Measurements from ENCODE around the gene ANKRD13B.

ANKRD13B gene

DNA sequence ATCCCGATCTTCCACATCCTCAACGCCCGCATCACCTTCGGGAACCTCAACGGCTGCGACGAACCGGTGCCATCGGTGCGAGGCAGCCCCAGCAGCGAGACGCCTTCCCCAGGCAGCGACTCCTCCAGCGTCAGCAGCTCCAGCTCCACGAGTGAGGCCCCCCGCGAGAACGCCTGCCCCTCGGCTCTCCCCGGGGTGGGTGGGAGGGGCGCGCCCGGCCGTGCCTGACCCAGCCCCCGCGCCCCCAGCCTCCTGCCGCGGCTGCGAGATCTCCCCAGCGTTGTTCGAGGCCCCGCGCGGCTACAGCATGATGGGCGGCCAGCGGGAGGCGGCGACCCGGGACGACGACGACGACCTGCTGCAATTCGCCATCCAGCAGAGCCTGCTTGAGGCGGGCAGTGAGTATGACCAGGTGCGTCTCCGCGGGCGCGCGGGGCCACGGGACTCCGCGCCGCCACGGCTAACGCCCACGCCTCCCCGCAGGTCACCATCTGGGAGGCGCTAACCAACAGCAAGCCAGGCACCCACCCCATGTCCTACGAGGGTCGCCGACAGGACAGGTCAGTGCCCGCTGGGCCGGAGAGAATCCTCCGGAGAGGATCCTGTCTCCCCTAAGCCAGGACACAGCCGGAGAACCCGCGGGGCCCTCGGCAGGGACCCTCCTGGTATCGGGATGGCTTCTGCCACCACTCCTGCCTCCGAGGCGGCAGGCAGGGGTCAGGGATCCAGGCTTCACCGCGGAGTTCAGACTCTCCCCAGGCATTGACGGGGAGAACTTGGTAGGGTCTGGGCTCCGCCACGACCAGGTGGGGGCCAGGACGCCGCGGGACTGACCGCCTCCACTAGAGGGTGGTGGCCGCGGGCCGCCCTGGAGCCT is 19.7 kb downstream of the ANKRD13B start:
- Histone ChIP-seq H3K4me3 (peak overlapping the region in 6 of 7 experiments; percentile 16 to 32 (median 22)), H3K27ac (peak overlapping the region in 3 of 21 experiments; percentile 15 to 22 (median 17))

GRCh38 chr17:29613352-29613837 is 20.5 kb downstream of the ANKRD13B start:
- peak overlapping the region in 6 of 7 experiments; percentile 16 to 32 (median 22) for H3K4me3 ChIP-seq
- H3K27ac ChIP-seq: peak overlapping the region in 5 of 21 experiments; percentile 15 to 63 (median 22)

DNA sequence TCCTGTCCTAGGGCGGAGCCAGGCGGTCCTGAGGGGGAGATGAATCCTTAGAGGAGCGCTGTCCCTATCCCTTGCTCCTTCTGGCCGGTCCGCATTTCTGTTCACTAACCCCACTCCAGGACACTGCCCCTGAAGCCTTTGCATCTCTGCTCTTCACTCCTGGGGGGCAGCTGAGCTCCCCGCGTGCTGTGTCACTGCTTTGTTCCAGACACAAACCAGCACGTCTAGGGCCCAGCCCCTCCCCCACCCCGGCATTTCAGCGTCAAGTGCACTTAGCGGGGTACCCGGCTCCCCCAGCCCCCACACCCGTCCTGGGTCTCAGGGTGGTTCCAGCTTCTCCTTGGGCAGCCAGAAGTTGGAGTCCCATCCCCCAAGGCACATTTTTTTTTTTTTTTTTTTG is 20.9 kb downstream of the ANKRD13B start:
- peak overlapping the region in 2 of 21 experiments; percentile 24 to 63 for H3K27ac ChIP-seq
- H3K4me3 ChIP-seq: peak overlapping the region in 6 of 7 experiments; percentile 16 to 32 (median 22)

DNA sequence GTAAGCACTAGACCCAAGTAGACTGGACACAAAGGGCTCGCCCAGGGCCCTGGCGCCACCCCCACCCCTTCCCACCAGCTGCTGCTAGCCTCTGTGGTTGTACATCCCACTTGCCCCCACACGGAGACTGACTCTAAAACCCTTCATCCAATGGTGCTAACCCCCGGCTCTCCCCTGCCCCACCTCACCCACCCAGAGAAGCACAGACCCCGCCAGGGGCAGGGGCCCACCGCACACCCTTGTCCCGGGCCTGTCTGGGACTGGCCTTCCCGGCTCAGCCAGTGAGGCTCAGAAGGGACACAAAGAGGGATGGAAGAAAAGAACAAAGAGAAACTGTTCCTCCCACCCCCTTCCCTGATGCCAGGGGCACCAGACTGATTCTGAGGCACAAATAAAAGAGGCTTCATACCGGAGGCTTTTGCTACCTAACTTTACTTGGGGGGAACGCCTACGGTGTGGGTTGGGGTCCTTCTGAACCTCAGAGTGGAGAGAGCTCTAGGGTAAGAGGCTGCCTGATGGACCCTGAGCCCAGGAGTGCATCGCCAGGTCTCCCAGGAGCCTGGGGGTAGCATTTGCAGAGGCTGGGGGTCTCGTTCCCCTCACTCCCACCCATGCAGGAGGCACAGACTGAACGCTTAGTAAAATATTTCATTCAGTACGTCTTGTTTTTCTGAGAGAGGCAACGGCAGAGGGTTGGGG is 21.6 kb downstream of the ANKRD13B start:
- Histone ChIP-seq H3K4me3 (peak overlapping the region in 1 of 7 experiments; percentile 35), H3K27ac (peak overlapping the region in 2 of 21 experiments; percentile 3 to 79)

DNA sequence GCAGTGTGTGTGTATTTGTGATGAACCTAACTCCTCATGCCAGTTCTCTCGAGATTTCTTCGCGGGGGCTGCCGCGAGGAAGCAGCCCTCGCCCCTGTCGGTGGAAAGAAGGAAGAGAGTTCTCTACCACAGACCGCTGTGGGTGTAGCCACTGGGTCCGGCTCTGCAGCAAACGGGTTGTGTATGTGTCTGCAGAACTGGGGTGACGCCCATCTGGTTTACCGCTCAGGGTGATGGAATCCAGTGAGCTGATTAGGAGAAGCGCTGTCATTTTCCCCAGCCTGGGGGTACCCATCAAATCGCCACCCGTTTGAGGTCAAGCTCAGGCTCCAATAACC is 22.1 kb downstream of the ANKRD13B start:
- H3K27ac ChIP-seq: peak overlapping the region in 9 of 21 experiments; percentile 3 to 79 (median 53)
- H3K4me3 ChIP-seq: peak overlapping the region; percentile 4 to 44 (median 24)

DNA sequence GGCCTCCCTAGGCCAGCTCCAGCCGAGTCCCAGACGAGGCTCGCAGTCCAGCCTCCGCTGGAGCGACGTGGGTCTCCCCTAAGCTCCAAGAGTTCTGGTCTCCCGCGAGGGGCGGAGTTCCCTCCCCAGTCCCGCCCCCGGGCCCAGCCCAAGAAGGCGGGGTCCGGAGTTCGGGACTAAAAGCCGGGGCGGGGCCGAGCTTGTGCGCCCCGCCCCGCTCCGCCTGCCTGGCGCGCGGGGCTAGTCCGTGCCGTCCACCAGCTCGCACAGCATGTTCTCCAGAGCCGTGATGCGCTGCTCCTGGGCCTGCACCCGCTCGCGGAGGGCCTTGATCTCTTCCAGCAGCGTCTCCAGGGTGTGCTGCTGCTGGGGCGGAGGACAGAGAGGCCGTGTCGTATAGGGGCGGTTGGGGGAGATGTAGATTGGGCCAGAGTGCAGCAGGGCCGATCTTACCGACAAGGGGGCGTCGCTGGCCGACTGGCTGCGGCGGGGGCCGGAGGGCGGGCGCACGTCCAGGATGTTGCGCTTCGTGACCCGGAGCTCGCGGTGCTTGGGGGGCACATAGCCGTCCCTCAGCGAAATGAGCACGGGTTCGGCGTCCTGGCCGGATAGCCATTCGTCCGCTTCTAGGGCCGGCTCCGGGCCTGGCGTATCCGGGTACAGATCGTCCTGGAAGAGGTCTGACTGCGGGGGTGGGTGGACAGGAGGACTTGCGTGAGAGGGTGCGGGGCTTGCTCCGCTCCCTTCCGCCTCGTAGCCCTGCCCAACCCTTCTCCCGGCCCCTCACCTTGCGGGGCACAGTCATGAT is 22.8 kb downstream of the ANKRD13B start:
- Histone ChIP-seq H3K27ac (peak overlapping the region in 9 of 21 experiments; percentile 3 to 79 (median 53)), H3K4me3 (peak overlapping the region; percentile 4 to 44 (median 24))

- H3K4me3 ChIP-seq: peak overlapping the region; percentile 4 to 44 (median 24)
- no peak overlapping the region for H3K27ac ChIP-seq
Measured at GRCh38 chr17:29616300-29617048, 23.5 kb downstream of the ANKRD13B start.

- Histone ChIP-seq H3K4me3 (peak overlapping the region; percentile 10 to 44 (median 30)), H3K27ac (peak overlapping the region in 3 of 21 experiments; percentile 47 to 72 (median 71))
Measured at GRCh38 chr17:29617125-29617480, 24.2 kb downstream of the ANKRD13B start.

GRCh38 chr17:29617481-29618271 is 24.7 kb downstream of the ANKRD13B start:
- peak overlapping the region; percentile 10 to 44 (median 30) for H3K4me3 ChIP-seq
- peak overlapping the region in 12 of 21 experiments; percentile 0 to 72 (median 38) for H3K27ac ChIP-seq

- H3K4me3 ChIP-seq: peak overlapping the region in 5 of 7 experiments; percentile 10 to 44 (median 35)
- H3K27ac ChIP-seq: peak overlapping the region in 3 of 21 experiments; percentile 0 to 71 (median 14)
Measured at GRCh38 chr17:29618272-29619065, 25.5 kb downstream of the ANKRD13B start.

GRCh38 chr17:29619251-29619650 is 26.3 kb downstream of the ANKRD13B start:
- Histone ChIP-seq H3K27ac (no peak overlapping the region), H3K4me3 (no peak overlapping the region)

- Histone ChIP-seq H3K4me3 (no peak overlapping the region), H3K27ac (no peak overlapping the region)
Measured at GRCh38 chr17:29620271-29620670, 27.3 kb downstream of the ANKRD13B start.

DNA sequence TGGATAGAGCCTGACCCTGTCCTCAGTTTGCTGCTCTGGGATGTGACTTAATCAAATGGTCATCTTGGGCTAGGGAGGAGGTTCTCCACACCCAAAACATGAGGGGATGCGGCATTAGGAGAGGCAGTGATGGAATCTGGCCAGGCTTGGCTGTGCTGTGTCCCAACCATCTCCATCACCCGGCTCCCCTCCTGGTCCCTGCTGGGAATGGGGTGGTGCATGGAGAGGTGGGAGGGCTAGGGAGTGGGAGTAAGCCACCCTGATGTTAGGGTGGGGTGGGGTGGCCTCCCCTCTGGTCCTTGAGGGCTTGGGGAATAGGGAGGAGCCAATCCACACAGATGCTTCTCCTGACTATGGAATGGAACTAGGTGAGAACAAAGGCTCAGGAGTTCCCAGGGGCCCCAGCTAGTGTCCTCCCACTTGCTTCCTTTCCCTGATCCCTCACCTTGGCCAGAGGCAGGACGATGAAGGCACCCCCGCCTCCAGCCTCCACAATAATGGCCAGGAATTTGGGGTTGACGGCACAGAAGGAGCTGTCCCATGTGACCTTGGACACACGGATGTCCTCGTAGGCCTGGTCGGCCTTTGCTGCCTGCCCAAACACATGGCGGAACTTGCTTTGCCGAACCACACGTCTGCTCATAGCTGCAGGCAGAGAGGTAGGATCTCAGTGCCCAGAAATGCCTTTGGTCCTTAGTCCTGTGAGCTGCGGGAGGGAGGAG is 28.0 kb downstream of the ANKRD13B start:
- Histone ChIP-seq H3K27ac (no peak overlapping the region), H3K4me3 (no peak overlapping the region)

GRCh38 chr17:29621751-29622194 is 28.8 kb downstream of the ANKRD13B start:
- Histone ChIP-seq H3K27ac (peak overlapping the region in 2 of 21 experiments; percentile 17 to 25), H3K4me3 (peak overlapping the region in 6 of 7 experiments; percentile 47 to 56 (median 52))

DNA sequence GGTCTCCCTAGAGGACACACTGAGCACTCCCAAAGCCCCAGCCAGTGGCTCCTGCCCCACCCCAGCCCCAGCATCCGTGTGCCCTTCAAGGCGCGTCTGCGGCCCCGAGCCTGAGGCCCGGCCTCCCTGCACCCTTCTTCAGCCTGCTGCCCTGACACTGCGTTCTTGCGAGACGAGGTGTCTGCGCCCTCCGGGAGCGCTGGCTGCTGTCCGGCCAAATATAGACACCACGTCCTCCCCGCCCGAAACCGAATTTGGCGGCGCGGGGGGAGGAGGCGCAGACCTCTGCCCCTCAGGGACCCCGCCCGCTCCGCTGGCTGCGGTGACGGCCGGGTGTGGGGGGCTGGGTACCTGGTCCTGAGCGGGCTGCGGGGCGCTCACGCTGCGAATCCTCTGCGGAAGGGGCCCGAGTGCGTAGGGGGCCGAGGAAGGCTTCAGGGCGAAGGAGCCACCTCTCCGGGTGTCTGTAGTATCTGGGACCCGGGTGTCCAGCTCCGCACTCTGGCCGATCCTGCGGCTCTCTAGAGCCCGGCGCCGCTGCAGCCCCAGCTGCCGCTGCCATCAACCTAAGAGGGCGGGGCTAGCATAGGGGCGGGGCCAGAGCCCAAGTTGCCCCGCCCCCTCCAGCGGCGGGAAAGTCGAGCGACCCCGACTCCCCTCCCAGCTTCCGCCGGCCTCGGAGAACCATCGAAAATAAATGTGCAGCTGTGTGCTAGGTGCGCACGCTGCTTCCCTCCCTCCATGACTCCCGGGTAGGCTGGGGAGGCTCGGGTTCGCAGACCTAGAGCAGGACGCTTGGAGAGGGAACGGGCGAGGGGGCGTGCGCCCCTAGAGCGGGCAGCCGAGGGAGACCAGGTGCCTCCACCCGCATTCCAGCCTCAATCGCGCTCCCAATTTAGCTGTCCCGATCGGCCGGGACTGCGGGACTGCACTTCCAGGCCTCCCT is 29.7 kb downstream of the ANKRD13B start, which contains the start of gene CORO6:
Gene CORO6 (minus strand): TSS at position 576 of the 946 bp plus-strand sequence. CDS start 1,491 bp downstream, outside the sequence.
- H3K4me3 ChIP-seq: peak within 1 kb of the TSS; percentile 47 to 56 (median 52)
- peak within 1 kb of the TSS in 12 of 21 experiments; percentile 2 to 55 (median 32) for H3K27ac ChIP-seq
